Testis (tissue), 3 donors: ENCODE data around the gene MOV10L1. TPM values are rescaled to one million over a fixed set of nuclear protein-coding genes. Genes with fewer than 3 reads are reported as not detected.
"Not testable (repeated sequence)": the region's sequence is repeated elsewhere in the genome, so short reads cannot be mapped to it uniquely, and the experiment has no call there.

ENCODE experiments used
- DNase-seq: peaks from one replicate; pipeline ENCODE4 v3.0.0-alpha.2; 2019
- H3K27ac ChIP-seq, 2 donors: fragments of 200-600 bp; sonication (generic); one replicate each; pipeline ENCODE4 v1.5.1; 2019
- H3K27me3 ChIP-seq: fragments of 200-600 bp; sonication (generic); one replicate; pipeline ENCODE4 v1.5.1; 2019
- H3K36me3 ChIP-seq: fragments of 200-600 bp; sonication (generic); one replicate; pipeline ENCODE4 v1.5.1; 2017; ENCODE audit warnings: low read depth; ENCODE audit errors: missing control alignments
- H3K4me1 ChIP-seq: fragments of 200-600 bp; sonication (generic); one replicate; pipeline ENCODE4 v1.5.1; 2019
- H3K4me3 ChIP-seq, 2 donors: fragments of 200-600 bp; sonication (generic); one replicate each; pipeline ENCODE4 v1.5.1; 2017 to 2019
- H3K9me3 ChIP-seq: fragments of 200-600 bp; sonication (generic); one replicate; pipeline ENCODE4 v1.5.1; 2017
- CTCF ChIP-seq, 3 experiments: fragments of 450-650 bp in 2 of 3; fragments of 200-600 bp in 1 of 3; sonication (generic) in 1 of 3; IDR thresholded peaks; one replicate each; pipeline ENCODE4 v1.5.1; 2016 to 2019; ENCODE audit warnings: antibody characterized with exemption in 3 of 3, mild to moderate bottlenecking in 2 of 3, moderate library complexity in 1 of 3
- POLR2A ChIP-seq: fragments of 450-650 bp; IDR thresholded peaks from one replicate; pipeline ENCODE4 v1.6.1; 2017; ENCODE audit warnings: antibody characterized with exemption, mild to moderate bottlenecking, moderate library complexity
- WGBS, 2 donors: methylation state at CpG; one replicate each; pipeline ENCODE4 v1.1.5; 2018; 5-methylcytosine and 5-hydroxymethylcytosine counted together
- intact Hi-C: fragments of 100-400 bp; cut with DNase I; formaldehyde crosslinking; loops from one replicate; pipeline ENCODE4 v1.15.1; 2023; ENCODE audit warnings: low total_unique reads
- polyA plus RNA-seq: library from polyadenylated mRNA; stranded (reverse); fragments of 350-450 nt; fragmentation: Illumina TruSeq; extraction: RNeasy Lipid Tissue Mini Kit (QIAGEN cat#74804); gene quantifications from one replicate; pipeline ENCODE4 v1.2.3, GENCODE V29; 2014; ENCODE audit warnings: low read depth, low replicate concordance; ENCODE audit not compliant: insufficient read depth
- total RNA-seq, 2 donors: library from RNA; depleted of rRNA; stranded (reverse); fragments of >200 nt; gene quantifications; one replicate each; pipeline ENCODE4 v1.2.3, GENCODE V29; 2016

MOV10L1 gene
- total and polyA plus RNA-seq, 3 donors from 2014 or later = 48.4 to 73.3 (median 62.4) TPM

GRCh38 chr22:50085211-50085972 lies 4.4 kb upstream of the MOV10L1 start, which contains the start of gene MLC1:
MLC1 (minus strand) TSS chr22:50085426; CDS start chr22:50084902, 524 bp downstream.
- Histone ChIP-seq H3K4me3 (no peak within 1 kb of the TSS), H3K27ac (no peak within 1 kb of the TSS), H3K27me3 (no peaks in the 10 kb centered on the region), H3K4me1 (no peaks in the 10 kb centered on the region), H3K36me3 (no peaks in the 10 kb centered on the region), H3K9me3 (no peaks in the 10 kb centered on the region)
- intact Hi-C loops = no loop called here
- TF ChIP-seq CTCF (IDR thresholded peaks at IDR 0.05) (no peak), POLR2A (no peak)
- DNase-seq = no peak
- WGBS, 2 donors = 62 to 66% methylated on average over 29 of the region's 29 CpGs

- 68 to 70% methylated on average over 5 of the region's 5 CpGs for WGBS, 2 donors
- DNase-seq = no peak
- no peaks in the 10 kb centered on the region for H3K27me3 ChIP-seq
- no peak overlapping the region for H3K4me3 ChIP-seq
- H3K27ac ChIP-seq = no peak overlapping the region
- H3K9me3 ChIP-seq = no peaks in the 10 kb centered on the region
- no peaks in the 10 kb centered on the region for H3K4me1 ChIP-seq
- no peaks in the 10 kb centered on the region for H3K36me3 ChIP-seq
- TF ChIP-seq POLR2A = no peak
- no peak for TF ChIP-seq CTCF (IDR thresholded peaks at IDR 0.05)
- intact Hi-C loops = no loop called here
Observed at GRCh38 chr22:50086526-50086925, 3.3 kb upstream of the MOV10L1 start.

GRCh38 chr22:50086975-50087374 lies 2.8 kb upstream of the MOV10L1 start:
- H3K36me3 ChIP-seq, H3K4me3 ChIP-seq, H3K9me3 ChIP-seq, H3K27ac ChIP-seq, H3K4me1 ChIP-seq, intact Hi-C loops, DNase-seq, H3K27me3 ChIP-seq: not testable (repeated sequence)
- 90 to 92% methylated on average over 4 of the region's 4 CpGs for WGBS, 2 donors

GRCh38 chr22:50087646-50088045 lies 2.2 kb upstream of the MOV10L1 start:
- H3K9me3 ChIP-seq = no peaks in the 10 kb centered on the region
- no peak for DNase-seq
- H3K27me3 ChIP-seq = no peaks in the 10 kb centered on the region
- TF ChIP-seq CTCF (IDR thresholded peaks at IDR 0.05) = no peak
- intact Hi-C loops = no loop called here
- H3K27ac ChIP-seq = no peak overlapping the region
- H3K4me1 ChIP-seq = no peaks in the 10 kb centered on the region
- H3K4me3 ChIP-seq = no peak overlapping the region
- no peaks in the 10 kb centered on the region for H3K36me3 ChIP-seq
- 96 to 98% methylated on average over 11 to 12 of the region's 12 CpGs for WGBS, 2 donors

GRCh38 chr22:50088096-50088495 lies 1.7 kb upstream of the MOV10L1 start:
- Histone ChIP-seq H3K27me3 (no peaks in the 10 kb centered on the region), H3K4me1 (no peaks in the 10 kb centered on the region), H3K27ac (no peak overlapping the region), H3K9me3 (no peaks in the 10 kb centered on the region), H3K4me3 (no peak overlapping the region), H3K36me3 (no peaks in the 10 kb centered on the region)
- DNase-seq = no peak
- 94 to 97% methylated on average over 12 of the region's 12 CpGs for WGBS, 2 donors
- no peak for TF ChIP-seq POLR2A
- intact Hi-C loops = no loop called here

GRCh38 chr22:50089231-50089630 lies 575 bp upstream of the MOV10L1 start:
- TF ChIP-seq CTCF (IDR thresholded peaks at IDR 0.05) (no peak), POLR2A (no peak)
- DNase-seq = no peak
- Histone ChIP-seq H3K4me3 (peak overlapping the region in 1 of 2 donors; percentile 55), H3K4me1 (no peaks in the 10 kb centered on the region), H3K27me3 (no peaks in the 10 kb centered on the region), H3K27ac (peak overlapping the region in 1 of 2 donors; percentile 31), H3K9me3 (no peaks in the 10 kb centered on the region), H3K36me3 (no peaks in the 10 kb centered on the region)
- WGBS, 2 donors = 48 to 60% methylated on average over 11 of the region's 11 CpGs
- intact Hi-C loops = no loop called here
